Heart right ventricle (tissue), 16 donors: Measurements from ENCODE around the gene SLC29A3. TPM values are rescaled to one million over a fixed set of nuclear protein-coding genes. Genes with fewer than 3 reads are reported as not detected.

ENCODE experiments used
- ATAC-seq, 8 donors: fragments of 200-7000 bp; cut with Tn5 transposase; one replicate each; pipeline ENCODE4 v1.9.1; 2020; ENCODE audit warnings: mild to moderate bottlenecking in 8 of 8, moderate library complexity in 8 of 8, moderate number of reproducible peaks in 1 of 8
- DNase-seq, 2 donors: peaks; one replicate each; pipeline ENCODE4 v3.0.0-alpha.2; 2020
- H3K27ac ChIP-seq, 10 donors: fragments of 200-600 bp; sonication (generic) in 2 of 10; one replicate each; pipeline versions ENCODE4 v1.5.0 to v1.8.0; 2020 to 2022; ENCODE audit warnings: mild to moderate bottlenecking in 3 of 10
- H3K27me3 ChIP-seq, 7 donors: fragments of 200-600 bp; one replicate each; pipeline ENCODE4 v1.8.0; 2021 to 2022; ENCODE audit warnings: mild to moderate bottlenecking in 2 of 7
- H3K36me3 ChIP-seq, 9 donors: fragments of 200-600 bp; sonication (generic) in 1 of 9; one replicate each; pipeline versions ENCODE4 v1.5.0 to v1.8.0; 2020 to 2022; ENCODE audit warnings: mild to moderate bottlenecking in 2 of 9
- H3K4me1 ChIP-seq, 9 donors: fragments of 200-600 bp; sonication (generic) in 1 of 9; one replicate each; pipeline versions ENCODE4 v1.5.0 to v1.8.0; 2020 to 2022; ENCODE audit warnings: mild to moderate bottlenecking in 4 of 9
- H3K4me3 ChIP-seq, 10 donors: fragments of 200-600 bp; sonication (generic) in 2 of 10; one replicate each; pipeline versions ENCODE4 v1.5.0 to v1.8.0; 2020 to 2022; ENCODE audit warnings: mild to moderate bottlenecking in 7 of 10, moderate library complexity in 2 of 10
- H3K9me3 ChIP-seq, 11 donors: fragments of 200-600 bp in 10 of 11; sonication (generic) in 2 of 11; one replicate each; pipeline versions ENCODE4 v1.5.0 to v1.8.0; 2013 to 2022; ENCODE audit warnings: mild to moderate bottlenecking in 2 of 11, control low read depth in 1 of 11, moderate library complexity in 1 of 11
- whole genome bisulfite sequencing, 2 donors: extraction: QIAGEN DNeasy Blood & Tissue Kit; methylation state at CpG; one replicate each; pipeline ENCODE4 v1.1.7; 2013; ENCODE audit warnings: inconsistent platforms in 1 of 2; 5-methylcytosine and 5-hydroxymethylcytosine counted together
- intact Hi-C, 10 donors: fragments of 100-400 bp; cut with DNase I; formaldehyde crosslinking; loops; one replicate each; pipeline versions ENCODE4 v1.11.1 to v1.14.2; 2022
- polyA plus RNA-seq, 2 donors: library from polyadenylated mRNA; stranded (reverse); fragments of 200-250 nt; gene quantifications; one replicate each; pipeline ENCODE4 v1.2.3, GENCODE V29; 2013
- total RNA-seq, 10 donors: library from RNA; stranded (reverse); fragmentation: NEBNext Ultra II Directional in 3 of 10; extraction: Animal tissue kit (Norgen Biotek cat#: 25700) in 3 of 10; gene quantifications; one replicate each; pipeline versions ENCODE4 v1.2.1 to v1.2.4, GENCODE V29; 2021 to 2023
- TF ChIP-seq, protein P1 (sequence below), 9 donors: fragments of 200-600 bp; sonication (generic) in 2 of 9; IDR thresholded peaks; one replicate each; pipeline versions ENCODE4 v1.5.0 to v1.8.0; 2021 to 2022; ENCODE audit warnings: antibody characterized with exemption in 9 of 9, mild to moderate bottlenecking in 5 of 9, moderate library complexity in 1 of 9
- donor health status: Arrhythmogenic right ventricular cardiomyopathy.
- donor health status: ischemic (EF 13 %, LVEDD 7.1; RV severe dilation, severe dysfunction).
- donor health status: healthy with polysubstance abuse.
- donor health status: DM: no; HTN: yes; CAD: no.
- donor health status: DM: no; HTN: no; CAD: no.
- donor health status: ischemic (EF 25% LVEDD 6.9; RV normal size, moderate dysfunction).
- donor health status: ischemic (EF 25% LVEDD 5.7; RV mildly dilated, moderate dysfunction).
- donor health status: healthy.
- donor health status: DM: yes; HTN: yes; CAD: no.
- donor health status: Ischemic cardiomyopathy.
- donor health status: ischemic (EF 35%, LVEDD 5.7; RV mildly dilated, moderate dysfunction).
- donor health status: nonischemic (EF 11% LVEDD 7.7; RV severe dilation, severe dysfunction).
- donor health status: DM: yes; HTN: yes; CAD: no.
- donor health status: PGD.
- donor health status: ischemic (EF 29% LVEDD 5.4; RV normal size, mild dysfunction).
- donor health status: nonischemic (EF 23%, LVEDD 6.1; RV moderate dilation, normal function).

Gene SLC29A3
- total and polyA plus RNA-seq, 12 donors, result 0.89 to 3.5 (median 1.2) TPM

GRCh38 chr10:71274901-71275796 is 43.9 kb upstream of the SLC29A3 start:
- peak in 3 of 8 donors; percentile 23 to 45 (median 30) for ATAC-seq
- Histone ChIP-seq H3K36me3 (peaks cover 0 to 8% (median 0%) of the 10 kb centered on the region in 9 donors), H3K27me3 (no peaks in the 10 kb centered on the region), H3K4me3 (no peak overlapping the region), H3K9me3 (no peaks in the 10 kb centered on the region), H3K4me1 (peaks cover 8 to 82% (median 42%) of the 10 kb centered on the region in 9 donors), H3K27ac (peak overlapping the region in 3 of 10 donors; percentile 16 to 53 (median 44))
- TF ChIP-seq, protein P1, sequence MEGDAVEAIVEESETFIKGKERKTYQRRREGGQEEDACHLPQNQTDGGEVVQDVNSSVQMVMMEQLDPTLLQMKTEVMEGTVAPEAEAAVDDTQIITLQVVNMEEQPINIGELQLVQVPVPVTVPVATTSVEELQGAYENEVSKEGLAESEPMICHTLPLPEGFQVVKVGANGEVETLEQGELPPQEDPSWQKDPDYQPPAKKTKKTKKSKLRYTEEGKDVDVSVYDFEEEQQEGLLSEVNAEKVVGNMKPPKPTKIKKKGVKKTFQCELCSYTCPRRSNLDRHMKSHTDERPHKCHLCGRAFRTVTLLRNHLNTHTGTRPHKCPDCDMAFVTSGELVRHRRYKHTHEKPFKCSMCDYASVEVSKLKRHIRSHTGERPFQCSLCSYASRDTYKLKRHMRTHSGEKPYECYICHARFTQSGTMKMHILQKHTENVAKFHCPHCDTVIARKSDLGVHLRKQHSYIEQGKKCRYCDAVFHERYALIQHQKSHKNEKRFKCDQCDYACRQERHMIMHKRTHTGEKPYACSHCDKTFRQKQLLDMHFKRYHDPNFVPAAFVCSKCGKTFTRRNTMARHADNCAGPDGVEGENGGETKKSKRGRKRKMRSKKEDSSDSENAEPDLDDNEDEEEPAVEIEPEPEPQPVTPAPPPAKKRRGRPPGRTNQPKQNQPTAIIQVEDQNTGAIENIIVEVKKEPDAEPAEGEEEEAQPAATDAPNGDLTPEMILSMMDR (IDR thresholded peaks at IDR 0.05), result no peak
- intact Hi-C loops, result loop anchor here in 2 of 10 donors (5.0 kb wide), 2 partner anchors 348 to 358 kb away; no protein-coding TSS in a partner anchor
- no peak for DNase-seq
- WGBS, 2 donors, result 63 to 69% methylated on average over 11 of the region's 11 CpGs

GRCh38 chr10:71276873-71277272 is 42.2 kb upstream of the SLC29A3 start:
- peaks cover 0 to 25% (median 2%) of the 10 kb centered on the region in 9 donors for H3K36me3 ChIP-seq
- intact Hi-C loops, result loop anchor here in 1 of 10 donors (5.0 kb wide), 1 partner anchor 360 kb away; no protein-coding TSS in a partner anchor
- H3K4me1 ChIP-seq, result peaks cover 8 to 66% (median 28%) of the 10 kb centered on the region in 9 donors
- H3K4me3 ChIP-seq, result no peak overlapping the region
- no peak for ATAC-seq
- H3K27me3 ChIP-seq, result no peaks in the 10 kb centered on the region
- TF ChIP-seq, protein P1 (IDR thresholded peaks at IDR 0.05), result no peak
- 91 to 92% methylated on average over 9 of the region's 9 CpGs for WGBS, 2 donors
- DNase-seq, result no peak
- no peak overlapping the region for H3K27ac ChIP-seq
- H3K9me3 ChIP-seq, result no peaks in the 10 kb centered on the region

- H3K4me3 ChIP-seq, result no peak overlapping the region
- TF ChIP-seq, protein P1 (IDR thresholded peaks at IDR 0.05), result no peak
- intact Hi-C loops, result loop anchor here in 1 of 10 donors (5.0 kb wide), 1 partner anchor 361 kb away; no protein-coding TSS in a partner anchor
- no peak for DNase-seq
- no peak for ATAC-seq
- peaks cover 8 to 53% (median 17%) of the 10 kb centered on the region in 9 donors for H3K4me1 ChIP-seq
- H3K9me3 ChIP-seq, result no peaks in the 10 kb centered on the region
- no peak overlapping the region for H3K27ac ChIP-seq
- 91 to 95% methylated on average over 11 of the region's 11 CpGs for WGBS, 2 donors
- H3K27me3 ChIP-seq, result no peaks in the 10 kb centered on the region
- H3K36me3 ChIP-seq, result peaks cover 0 to 37% (median 9%) of the 10 kb centered on the region in 9 donors
These were observed 41.0 kb upstream of the SLC29A3 start for GRCh38 chr10:71277914-71278665.
